ENCODE measurements around the gene PRKACB.
A peak's percentile ranks its signal among the peaks of the same experiment; 100 is the strongest.

Gene PRKACB

GRCh38 chr1:84135341-84135740 lies 8.7 kb upstream of the PRKACB start:
- DNase-seq (ENCODE audit: low spot score), result no peak
- TF ChIP-seq CTCF (IDR thresholded peaks at IDR 0.05; ENCODE audit: extremely low read depth, missing control alignments), result no peak

- peak; percentile 25 for TF ChIP-seq CTCF (IDR thresholded peaks at IDR 0.05; ENCODE audit: extremely low read depth, missing control alignments)
- no peak for DNase-seq (ENCODE audit: low spot score)
Measured at GRCh38 chr1:84141182-84142003, 2.7 kb upstream of the PRKACB start.

- no peak for TF ChIP-seq CTCF (IDR thresholded peaks at IDR 0.05; ENCODE audit: extremely low read depth, missing control alignments)
- DNase-seq (ENCODE audit: low spot score), result no peak
Measured at GRCh38 chr1:84145068-84145467, 997 bp downstream of the PRKACB start.

GRCh38 chr1:84146411-84147032 lies 2.5 kb downstream of the PRKACB start:
- TF ChIP-seq CTCF (IDR thresholded peaks at IDR 0.05; ENCODE audit: extremely low read depth, missing control alignments), result no peak
- no peak for DNase-seq (ENCODE audit: low spot score)

- TF ChIP-seq CTCF (IDR thresholded peaks at IDR 0.05; ENCODE audit: extremely low read depth, missing control alignments), result no peak
Measured at GRCh38 chr1:84148758-84149157, 4.7 kb downstream of the PRKACB start.

GRCh38 chr1:84152649-84153056 lies 8.6 kb downstream of the PRKACB start:
- no peak for DNase-seq (ENCODE audit: low spot score)
- TF ChIP-seq CTCF (IDR thresholded peaks at IDR 0.05; ENCODE audit: extremely low read depth, missing control alignments), result no peak

More at GRCh38 chr1:84148758-84149157, 4.7 kb downstream of the PRKACB start:
- DNase-seq (ENCODE audit: low spot score), result no peak

GRCh38 chr1:84155517-84155916 lies 11.4 kb downstream of the PRKACB start:
- TF ChIP-seq CTCF (IDR thresholded peaks at IDR 0.05; ENCODE audit: extremely low read depth, missing control alignments), result no peak
- DNase-seq (ENCODE audit: low spot score), result no peak
